Measurements from ENCODE around the gene TBL1XR1. TPM values are rescaled to one million over a fixed set of nuclear protein-coding genes. Genes with fewer than 3 reads are reported as not detected.

TBL1XR1 gene
- polyA plus RNA-seq, 12 donors: 59.7 to 586 (median 82.5) TPM

GRCh38 chr3:177111541-177111949, 85.7 kb downstream of the TBL1XR1 start:
- no peak for DNase-seq

- DNase-seq: no peak
Measured at GRCh38 chr3:177110895-177111294, 86.4 kb downstream of the TBL1XR1 start.

- DNase-seq: no peak
Measured at GRCh38 chr3:177110386-177110785, 86.9 kb downstream of the TBL1XR1 start.

- DNase-seq: no peak
Measured at GRCh38 chr3:177109688-177110330, 87.5 kb downstream of the TBL1XR1 start.

GRCh38 chr3:177108648-177109047, 88.6 kb downstream of the TBL1XR1 start:
- DNase-seq: no peak

- DNase-seq: no peak
Measured at GRCh38 chr3:177107461-177108239, 89.6 kb downstream of the TBL1XR1 start.

- DNase-seq: no peak
Measured at GRCh38 chr3:177106594-177106993, 90.7 kb downstream of the TBL1XR1 start.

GRCh38 chr3:177106184-177106583, 91.1 kb downstream of the TBL1XR1 start:
- DNase-seq: no peak

GRCh38 chr3:177105623-177106022, 91.7 kb downstream of the TBL1XR1 start:
- no peak for DNase-seq

GRCh38 chr3:177104299-177104992, 92.8 kb downstream of the TBL1XR1 start:
- DNase-seq: no peak

- no peak for DNase-seq
Measured at GRCh38 chr3:177102553-177102952, 94.7 kb downstream of the TBL1XR1 start.

GRCh38 chr3:177098551-177098950, 98.7 kb downstream of the TBL1XR1 start:
- DNase-seq: no peak

GRCh38 chr3:177096615-177097014, 100.7 kb downstream of the TBL1XR1 start:
- no peak for DNase-seq

GRCh38 chr3:177093966-177094365, 103.3 kb downstream of the TBL1XR1 start:
- no peak for DNase-seq

GRCh38 chr3:177089901-177090300, 107.4 kb downstream of the TBL1XR1 start:
- DNase-seq: no peak

- no peak for DNase-seq
Measured at GRCh38 chr3:177089110-177089509, 108.2 kb downstream of the TBL1XR1 start.

- no peak for DNase-seq
Measured at GRCh38 chr3:177085794-177086193, 111.5 kb downstream of the TBL1XR1 start.

- no peak for DNase-seq
Measured at GRCh38 chr3:177084616-177085015, 112.7 kb downstream of the TBL1XR1 start.

- no peak for DNase-seq
Measured at GRCh38 chr3:177080122-177080521, 117.2 kb downstream of the TBL1XR1 start.

GRCh38 chr3:177079684-177080083, 117.6 kb downstream of the TBL1XR1 start:
- no peak for DNase-seq

GRCh38 chr3:177071496-177072156, 125.7 kb downstream of the TBL1XR1 start:
- no peak for DNase-seq

All from muscle of arm (tissue), 12 donors.